ENCODE measurements around the gene FHAD1. TPM values are rescaled to one million over a fixed set of nuclear protein-coding genes. Genes with fewer than 3 reads are reported as not detected.

Gene FHAD1
- total RNA-seq, 4 donors from 2014 or later, result 0.96 TPM; not detected in 3

GRCh38 chr1:15244813-15245212 lies 2.2 kb upstream of the FHAD1 start:
- TF ChIP-seq, protein P1, sequence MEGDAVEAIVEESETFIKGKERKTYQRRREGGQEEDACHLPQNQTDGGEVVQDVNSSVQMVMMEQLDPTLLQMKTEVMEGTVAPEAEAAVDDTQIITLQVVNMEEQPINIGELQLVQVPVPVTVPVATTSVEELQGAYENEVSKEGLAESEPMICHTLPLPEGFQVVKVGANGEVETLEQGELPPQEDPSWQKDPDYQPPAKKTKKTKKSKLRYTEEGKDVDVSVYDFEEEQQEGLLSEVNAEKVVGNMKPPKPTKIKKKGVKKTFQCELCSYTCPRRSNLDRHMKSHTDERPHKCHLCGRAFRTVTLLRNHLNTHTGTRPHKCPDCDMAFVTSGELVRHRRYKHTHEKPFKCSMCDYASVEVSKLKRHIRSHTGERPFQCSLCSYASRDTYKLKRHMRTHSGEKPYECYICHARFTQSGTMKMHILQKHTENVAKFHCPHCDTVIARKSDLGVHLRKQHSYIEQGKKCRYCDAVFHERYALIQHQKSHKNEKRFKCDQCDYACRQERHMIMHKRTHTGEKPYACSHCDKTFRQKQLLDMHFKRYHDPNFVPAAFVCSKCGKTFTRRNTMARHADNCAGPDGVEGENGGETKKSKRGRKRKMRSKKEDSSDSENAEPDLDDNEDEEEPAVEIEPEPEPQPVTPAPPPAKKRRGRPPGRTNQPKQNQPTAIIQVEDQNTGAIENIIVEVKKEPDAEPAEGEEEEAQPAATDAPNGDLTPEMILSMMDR (IDR thresholded peaks at IDR 0.05), result no peak
- DNase-seq (ENCODE audit: low spot score) (no peak), ATAC-seq (ENCODE audit: low FRiP score) (no peak)

GRCh38 chr1:15245593-15246360 lies 1.2 kb upstream of the FHAD1 start:
- TF ChIP-seq, protein P1 (IDR thresholded peaks at IDR 0.05), result no peak
- DNase-seq (ENCODE audit: low spot score), result no peak
- no peak for ATAC-seq (ENCODE audit: low FRiP score)

DNA sequence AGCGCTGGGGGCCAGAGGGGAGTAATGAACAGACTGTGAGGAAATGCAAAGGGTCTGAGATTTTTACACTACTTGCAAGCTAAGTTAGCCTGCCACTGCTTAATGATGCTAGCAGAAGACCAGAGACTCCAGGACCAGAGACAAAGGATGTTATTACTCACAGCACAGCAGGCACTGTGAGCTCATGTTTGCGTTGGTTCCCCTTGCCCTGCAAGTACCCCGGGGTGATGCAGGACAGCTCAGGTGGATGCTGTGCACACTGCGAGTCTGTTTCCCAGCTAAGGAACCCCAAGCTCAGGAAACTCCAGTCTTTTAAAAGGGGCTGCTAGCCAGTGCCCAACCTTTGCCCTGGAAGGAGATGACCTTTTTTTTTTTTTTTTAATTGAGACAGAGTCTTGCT lies 1.2 kb downstream of the FHAD1 start:
- DNase-seq (ENCODE audit: low spot score), result no peak
- no peak for ATAC-seq (ENCODE audit: low FRiP score)
- TF ChIP-seq, protein P1 (IDR thresholded peaks at IDR 0.05), result no peak

- ATAC-seq (ENCODE audit: low FRiP score) (no peak), DNase-seq (ENCODE audit: low spot score) (no peak)
- TF ChIP-seq, protein P1 (IDR thresholded peaks at IDR 0.05), result no peak
These were observed 2.1 kb downstream of the FHAD1 start for GRCh38 chr1:15249081-15249480.

- DNase-seq (ENCODE audit: low spot score) (no peak), ATAC-seq (ENCODE audit: low FRiP score) (no peak)
- TF ChIP-seq, protein P1 (IDR thresholded peaks at IDR 0.05), result no peak
These were observed 5.1 kb downstream of the FHAD1 start for GRCh38 chr1:15251857-15252835.

GRCh38 chr1:15254559-15254958 lies 7.5 kb downstream of the FHAD1 start:
- ATAC-seq (ENCODE audit: low FRiP score), result no peak
- TF ChIP-seq, protein P1 (IDR thresholded peaks at IDR 0.05), result no peak

More at GRCh38 chr1:15254559-15254958, 7.5 kb downstream of the FHAD1 start:
- DNase-seq (ENCODE audit: low spot score), result no peak
